SK-N-SH (cell line): ENCODE data around the gene PTGIR. TPM values are rescaled to one million over a fixed set of nuclear protein-coding genes. Genes with fewer than 3 reads are reported as not detected.

ENCODE experiments used
- CTCF ChIA-PET: fragments of 300-600, 350-600 bp; formaldehyde crosslinking; extraction: SDS; loops from one replicate; lab custom pipeline; 2021; lab: Yijun Ruan, JAX
- POLR2A ChIA-PET: fragments of 350-600 bp; sonication (Branson Sonifier 250); formaldehyde crosslinking; extraction: SDS; loops from one replicate; lab custom pipeline; 2020; ENCODE audit warnings: antibody characterized with exemption, inconsistent platforms; lab: Yijun Ruan, JAX
- DNase-seq: peaks from one replicate; pipeline ENCODE4 v3.0.0; 2012
- H2AFZ ChIP-seq: fragments of 200-600 bp; sonication (generic); 2 replicates; pipeline ENCODE4 v1.8.1; 2016; ENCODE audit warnings: antibody characterized with exemption, mild to moderate bottlenecking, low read depth
- H3F3A ChIP-seq: fragments of 200-600 bp; sonication (generic); replicated peaks from 2 replicates; pipeline ENCODE3; 2016; ENCODE audit warnings: antibody characterized with exemption, mild to moderate bottlenecking; ENCODE audit not compliant: insufficient read depth
- H3K27ac ChIP-seq, 2 experiments: fragments of 200-500 bp in 1 of 2; fragments of 200-600 bp in 1 of 2; sonication (Bioruptor generic) in 1 of 2; sonication (generic), shearing (Covaris generic) in 1 of 2; 2 replicates each; pipeline versions ENCODE4 v1.5.1 to v1.6.1; 2014 to 2016; ENCODE audit warnings: low read depth in 2 of 2, inconsistent platforms in 1 of 2, low read length in 1 of 2, mild to moderate bottlenecking in 1 of 2, mixed read lengths in 1 of 2
- H3K27me3 ChIP-seq: fragments of 200-600 bp; sonication (generic), shearing (Covaris generic); 2 replicates; pipeline ENCODE4 v1.6.1; 2016; ENCODE audit warnings: mixed run types; ENCODE audit not compliant: insufficient read depth
- H3K36me3 ChIP-seq, 2 experiments: fragments of 200-500 bp in 1 of 2; fragments of 200-600 bp in 1 of 2; sonication (Bioruptor generic) in 1 of 2; sonication (generic) in 1 of 2; replicated peaks in 1 of 2; 2 replicates each; pipeline versions ENCODE3 to v1.5.1; 2014 to 2016; ENCODE audit warnings: low read length in 1 of 2, mild to moderate bottlenecking in 1 of 2; ENCODE audit not compliant: insufficient read depth in 2 of 2, control insufficient read depth in 1 of 2
- H3K4me1 ChIP-seq, 2 experiments: fragments of 200-500 bp in 1 of 2; fragments of 200-600 bp in 1 of 2; sonication (Bioruptor generic) in 1 of 2; sonication (generic), shearing (Covaris generic) in 1 of 2; 2 replicates each; pipeline versions ENCODE4 v1.5.1 to v1.6.1; 2014 to 2016; ENCODE audit warnings: low read depth in 1 of 2, low read length in 1 of 2, mixed run types in 1 of 2; ENCODE audit not compliant: insufficient read depth in 2 of 2, control insufficient read depth in 1 of 2
- H3K4me2 ChIP-seq: fragments of 200-600 bp; sonication (generic), shearing (Covaris generic); 2 replicates; pipeline ENCODE4 v1.6.1; 2017; ENCODE audit warnings: mixed run types
- H3K4me3 ChIP-seq, 2 experiments: fragments of 200-500 bp in 1 of 2; fragments of 200-600 bp in 1 of 2; sonication (Bioruptor generic) in 1 of 2; sonication (generic), shearing (Covaris generic) in 1 of 2; 2 replicates each; pipeline versions ENCODE4 v1.5.1 to v1.8.1; 2014 to 2016; ENCODE audit warnings: low read depth in 2 of 2, inconsistent platforms in 1 of 2, low read length in 1 of 2, mild to moderate bottlenecking in 1 of 2, mixed read lengths in 1 of 2, moderate library complexity in 1 of 2
- H3K79me2 ChIP-seq: fragments of 200-600 bp; sonication (generic); 2 replicates; pipeline ENCODE4 v1.8.1; 2017; ENCODE audit warnings: mild to moderate bottlenecking; ENCODE audit not compliant: insufficient read depth
- H3K9ac ChIP-seq: fragments of 200-600 bp; sonication (generic); 2 replicates; pipeline ENCODE4 v1.6.1; 2017; ENCODE audit warnings: mixed run types
- H3K9me2 ChIP-seq: fragments of 200-600 bp; sonication (generic); 2 replicates; pipeline ENCODE4 v1.6.1; 2017; ENCODE audit warnings: mixed run types
- H3K9me3 ChIP-seq: fragments of 200-600 bp; sonication (generic); 2 replicates; pipeline ENCODE4 v1.6.1; 2017; ENCODE audit warnings: mixed run types, mild to moderate bottlenecking, moderate library complexity
- H4K20me1 ChIP-seq: fragments of 200-600 bp; sonication (generic); 2 replicates; pipeline ENCODE4 v1.6.1; 2017; ENCODE audit warnings: mild to moderate bottlenecking, mixed run types; ENCODE audit not compliant: insufficient read depth
- CHD2 ChIP-seq: fragments of 150-350 bp; IDR thresholded peaks from 2 replicates; pipeline ENCODE4 v1.6.1; 2018; ENCODE audit warnings: low read length; ENCODE audit not compliant: partially characterized antibody
- CTCF ChIP-seq: fragments of 200-600 bp; sonication (generic); IDR thresholded peaks from 2 replicates; pipeline ENCODE4 v1.6.1; 2017; ENCODE audit warnings: antibody characterized with exemption, mild to moderate bottlenecking, moderate library complexity
- EP300 ChIP-seq, 2 experiments: IDR thresholded peaks; 2 replicates each; pipeline versions ENCODE4 v1.4.0 to v1.6.1; 2012; ENCODE audit warnings: borderline replicate concordance in 1 of 2, low read depth in 1 of 2, low read length in 1 of 2
- EZH2phosphoT487 ChIP-seq: fragments of 200-600 bp; sonication (generic); IDR thresholded peaks from 2 replicates; pipeline ENCODE4 v1.6.1; 2017; ENCODE audit warnings: low read depth, mixed run types, mild to moderate bottlenecking, antibody characterized with exemption, moderate library complexity, borderline replicate concordance
- FOSL2 ChIP-seq: IDR thresholded peaks from 2 replicates; pipeline ENCODE4 v1.4.0; 2012; ENCODE audit warnings: low read depth, mild to moderate bottlenecking, moderate library complexity, borderline replicate concordance
- FOXM1 ChIP-seq: IDR thresholded peaks from 2 replicates; pipeline ENCODE4 v1.4.0; 2012; ENCODE audit warnings: low read depth, mild to moderate bottlenecking
- GATA2 ChIP-seq: sonication (generic); formaldehyde crosslinking; IDR thresholded peaks from 2 replicates; pipeline ENCODE4 v1.5.0; 2020; ENCODE audit warnings: mild to moderate bottlenecking, missing genetic modification reagents
- MAX ChIP-seq: IDR thresholded peaks from 2 replicates; pipeline ENCODE4 v1.4.0; 2012; ENCODE audit warnings: low read depth
- MEF2A ChIP-seq: IDR thresholded peaks from 2 replicates; pipeline ENCODE4 v1.4.0; 2012; ENCODE audit warnings: low read depth, borderline replicate concordance
- MXI1 ChIP-seq: IDR thresholded peaks from 2 replicates; pipeline ENCODE4 v1.6.1; 2012; ENCODE audit warnings: mild to moderate bottlenecking, low read depth, low read length, improper control_type of control experiment
- NFIC ChIP-seq: IDR thresholded peaks from 2 replicates; pipeline ENCODE4 v1.4.0; 2012; ENCODE audit warnings: borderline replicate concordance
- POLR2AphosphoS5 ChIP-seq: IDR thresholded peaks from 2 replicates; pipeline ENCODE4 v1.6.1; 2012; ENCODE audit warnings: low read depth, low read length
- RAD21 ChIP-seq: IDR thresholded peaks from 2 replicates; pipeline ENCODE4 v1.6.1; 2012; ENCODE audit warnings: mild to moderate bottlenecking, low read length
- RCOR1 ChIP-seq: fragments of 150-350 bp; IDR thresholded peaks from 2 replicates; pipeline ENCODE4 v1.6.1; 2017; ENCODE audit warnings: antibody characterized with exemption, low read length
- TAF1 ChIP-seq: IDR thresholded peaks from 2 replicates; pipeline ENCODE4 v1.6.1; 2012; ENCODE audit warnings: low read depth, mild to moderate bottlenecking, low read length, moderate library complexity, borderline replicate concordance
- TCF12 ChIP-seq: IDR thresholded peaks from 2 replicates; pipeline ENCODE4 v1.4.0; 2012
- TEAD4 ChIP-seq: IDR thresholded peaks from 2 replicates; pipeline ENCODE4 v1.4.0; 2012; ENCODE audit warnings: mild to moderate bottlenecking, borderline replicate concordance; ENCODE audit not compliant: insufficient read depth
- USF2 ChIP-seq: fragments of 150-350 bp; IDR thresholded peaks from 2 replicates; pipeline ENCODE4 v1.6.1; 2017; ENCODE audit warnings: antibody characterized with exemption, low read length, low read depth, borderline replicate concordance
- YY1 ChIP-seq: IDR thresholded peaks from 2 replicates; pipeline ENCODE4 v1.4.0; 2012; ENCODE audit warnings: low read depth, mild to moderate bottlenecking
- WGBS: methylation state at CpG from one replicate; pipeline ENCODE4 v1.1.6; 2017; ENCODE audit warnings: low lambda C conversion rate; 5-methylcytosine and 5-hydroxymethylcytosine counted together
- polyA plus RNA-seq, 3 experiments: library from polyadenylated mRNA; depleted of rRNA; stranded (reverse); fragments of >200 nt; gene quantifications; 2 replicates each; pipeline ENCODE4 v1.2.3, GENCODE V29; 2012

The PTGIR gene
- polyA plus RNA-seq, 1 of the 3 experiments (the other 2 are of a cell fraction), result 2.5 TPM

GRCh38 chr19:46639358-46640182 is 14.7 kb upstream of the PTGIR start:
- CTCF ChIA-PET, result interaction anchor here (0.5 kb wide), 1 partner anchor 1167 kb away, joined by 3 read pairs; no protein-coding TSS in a partner anchor
- peak overlapping the region; percentile 65 for H3K9ac ChIP-seq
- peak overlapping the region; percentile 98 for H3K4me2 ChIP-seq
- WGBS, result 19% methylated on average over 22 of the region's 49 CpGs
- peaks cover 7 to 25% of the 10 kb centered on the region in 2 experiments; a peak in 2 of 4 replicates for H3K4me1 ChIP-seq
- peaks cover 9% of the 10 kb centered on the region for H3F3A ChIP-seq
- TF ChIP-seq EZH2phosphoT487 (no peak), EP300 (IDR thresholded peaks at IDR 0.05; ENCODE audit: borderline replicate concordance in 1 of 2, low read depth in 1 of 2, low read length in 1 of 2) (peak; percentile 39 to 72; a peak in 3 of 4 replicates), NFIC (0 out of 2 replicates have a peak, but pooled peaks have one; percentile 28), POLR2AphosphoS5 (peak; percentile 78), FOSL2 (no peak), RCOR1 (peak; percentile 72), TAF1 (peak; percentile 65), GATA2 (CRISPR knock-in tag) (peak; percentile 45), RAD21 (peak; percentile 10; the same call in 1 of the 2 replicates), FOXM1 (no peak), YY1 (0 out of 2 replicates have a peak, but pooled peaks have one; percentile 32), USF2 (no peak), CTCF (no peak), MEF2A (no peak), TEAD4 (no peak), MAX (peak; percentile 35; the same call in 1 of the 2 replicates), TCF12 (peak; percentile 90), MXI1 (no peak; the same call in 1 of the 2 replicates), CHD2 (peak; percentile 69)
- TF ChIP-seq, all 33 proteins: peak for 11
- no peaks in the 10 kb centered on the region for H3K79me2 ChIP-seq
- H4K20me1 ChIP-seq, result no peaks in the 10 kb centered on the region
- no peaks in the 10 kb centered on the region for H3K9me2 ChIP-seq
- no peaks in the 10 kb centered on the region for H3K27me3 ChIP-seq
- POLR2A ChIA-PET, result interaction anchor here (0.5 to 1.8 kb wide), 6 partner anchors 11 to 475 kb away, joined by 3 to 9 read pairs (median 3); no protein-coding TSS in a partner anchor
- no peaks in the 10 kb centered on the region for H3K9me3 ChIP-seq
- H2AFZ ChIP-seq, result peak overlapping the region; percentile 76
- no peaks in the 10 kb centered on the region for H3K36me3 ChIP-seq
- peak; percentile 94 for DNase-seq
- H3K4me3 ChIP-seq, result peak overlapping the region; percentile 42 to 73
- peak overlapping the region; percentile 78 to 97 for H3K27ac ChIP-seq
